OCI-LY3 (cell line): ENCODE data around the gene GARIN5A.

ENCODE experiments used
- CTCF ChIP-seq: fragments of 200-600, 300-600 bp; sonication (generic); IDR thresholded peaks from 2 replicates; pipeline ENCODE4 v1.5.1; 2014; ENCODE audit warnings: antibody characterized with exemption, low read length, low read depth
- EZH2phosphoT487 ChIP-seq: fragments of 200-600 bp; shearing (Covaris generic); IDR thresholded peaks from 2 replicates; pipeline ENCODE4 v1.6.1; 2018; ENCODE audit warnings: antibody characterized with exemption, mixed run types, low read depth

GRCh38 chr19:50506700-50507099 is 30.1 kb upstream of the GARIN5A start:
- no peak for TF ChIP-seq CTCF
- no peak for TF ChIP-seq EZH2phosphoT487
